AG08396 (cell line): ENCODE results near the gene CDK9.
"Not testable (repeated sequence)": the region's sequence is repeated elsewhere in the genome, so short reads cannot be mapped to it uniquely, and the experiment has no call there.

Experiments used
- DNase-seq: peaks from one replicate; pipeline ENCODE4 v3.0.0; 2012; ENCODE audit warnings: low spot score, mixed read lengths

CDK9 gene

GRCh38 chr9:127826253-127826913 lies 40.5 kb downstream of the CDK9 start:
- no peak for DNase-seq

GRCh38 chr9:127828262-127829031 lies 42.6 kb downstream of the CDK9 start:
- DNase-seq, result peak; percentile 91

- no peak for DNase-seq
Observed at GRCh38 chr9:127829205-127829906, 43.5 kb downstream of the CDK9 start.

- no peak for DNase-seq
Observed at GRCh38 chr9:127832248-127832647, 46.4 kb downstream of the CDK9 start.

GRCh38 chr9:127833555-127833954 lies 47.7 kb downstream of the CDK9 start:
- DNase-seq, result no peak

- peak; percentile 87 for DNase-seq
Observed at GRCh38 chr9:127835991-127836516, 50.2 kb downstream of the CDK9 start.

GRCh38 chr9:127836561-127836960 lies 50.7 kb downstream of the CDK9 start:
- DNase-seq, result not testable (repeated sequence)

- no peak for DNase-seq
Observed at GRCh38 chr9:127837346-127837745, 51.5 kb downstream of the CDK9 start.

GRCh38 chr9:127838375-127839078 lies 52.7 kb downstream of the CDK9 start:
- DNase-seq, result peak; percentile 93
